Activated CD8-positive, alpha-beta T cell treated with anti-CD3 and anti-CD28 coated beads for 36 hours (primary cell): Measurements from ENCODE around the gene SERPINB6. TPM values are rescaled to one million over a fixed set of nuclear protein-coding genes. Genes with fewer than 3 reads are reported as not detected.

ENCODE experiments used
- ATAC-seq: fragments of 200-7000 bp; cut with Tn5 transposase; one replicate; pipeline ENCODE4 v1.10.0; 2021; ENCODE audit warnings: mild to moderate bottlenecking, moderate library complexity
- CTCF ChIA-PET: fragments of 350-600 bp; sonication (Branson Sonifier 250); formaldehyde crosslinking; loops from one replicate; lab custom pipeline; 2021; ENCODE audit warnings: antibody characterized with exemption; lab: Charles Lee
- POLR2A ChIA-PET: fragments of 350-600 bp; sonication (Branson Sonifier 250); formaldehyde crosslinking; loops from one replicate; lab custom pipeline; 2021; ENCODE audit warnings: antibody characterized with exemption; lab: Charles Lee
- DNase-seq: peaks from one replicate; pipeline ENCODE4 v3.0.0-alpha.2; 2020
- H3K27ac Mint-ChIP-seq: one replicate; pipeline ENCODE4 v1.8.0; 2021; ENCODE audit warnings: mild to moderate bottlenecking, mixed read lengths
- H3K27me3 Mint-ChIP-seq: one replicate; pipeline ENCODE4 v1.8.0; 2021; ENCODE audit warnings: mixed read lengths
- H3K36me3 Mint-ChIP-seq: one replicate; pipeline ENCODE4 v1.8.0; 2021; ENCODE audit warnings: low read depth, mixed read lengths
- H3K4me1 Mint-ChIP-seq: one replicate; pipeline ENCODE4 v1.8.0; 2021; ENCODE audit warnings: low read depth, mixed read lengths
- H3K4me3 Mint-ChIP-seq: one replicate; pipeline ENCODE4 v1.8.0; 2021; ENCODE audit warnings: mild to moderate bottlenecking, moderate library complexity, mixed read lengths
- H3K9me3 Mint-ChIP-seq: one replicate; pipeline ENCODE4 v1.8.0; 2021; ENCODE audit warnings: mixed read lengths
- intact Hi-C: fragments of 100-400 bp; cut with micrococcal nuclease; formaldehyde crosslinking; loops from one replicate; pipeline ENCODE4 v1.10.0; 2022
- total RNA-seq, 2 experiments: library from RNA; stranded (reverse); gene quantifications; one replicate each; pipeline ENCODE4 v1.2.3, GENCODE V29; 2021
- TF ChIP-seq, protein P1 (sequence below): fragments of 200-600 bp; IDR thresholded peaks from one replicate; pipeline ENCODE4 v1.8.0; 2022; ENCODE audit warnings: antibody characterized with exemption, mild to moderate bottlenecking

The SERPINB6 gene
- total RNA-seq, 2 experiments from 2014 or later = 52.2 to 53.8 TPM

DNA sequence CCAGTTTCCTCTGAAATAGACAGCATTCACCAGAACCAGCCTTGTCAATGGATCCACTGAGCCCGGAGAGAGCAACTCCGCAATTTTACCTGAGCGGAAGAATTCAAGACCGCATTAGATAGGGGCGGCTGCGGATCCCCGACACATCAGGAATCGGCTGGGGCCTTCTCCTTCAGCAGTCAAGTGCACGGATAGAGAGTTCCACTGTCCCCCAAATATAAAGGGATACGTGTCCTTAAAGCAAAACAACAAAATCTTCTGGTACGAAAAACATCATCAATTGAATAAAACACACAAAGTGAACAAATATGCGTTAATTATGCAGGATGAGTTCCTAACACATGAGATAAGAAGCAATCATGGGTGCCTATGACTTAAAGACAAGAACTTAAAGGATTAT, 18.3 kb downstream of the SERPINB6 start:
- POLR2A ChIA-PET = interaction anchor here (1.2 to 1.6 kb wide), 3 partner anchors 8 to 106 kb away, joined by 3 to 9 read pairs (median 4); no protein-coding TSS in a partner anchor
- intact Hi-C loops = no loop called here

DNA sequence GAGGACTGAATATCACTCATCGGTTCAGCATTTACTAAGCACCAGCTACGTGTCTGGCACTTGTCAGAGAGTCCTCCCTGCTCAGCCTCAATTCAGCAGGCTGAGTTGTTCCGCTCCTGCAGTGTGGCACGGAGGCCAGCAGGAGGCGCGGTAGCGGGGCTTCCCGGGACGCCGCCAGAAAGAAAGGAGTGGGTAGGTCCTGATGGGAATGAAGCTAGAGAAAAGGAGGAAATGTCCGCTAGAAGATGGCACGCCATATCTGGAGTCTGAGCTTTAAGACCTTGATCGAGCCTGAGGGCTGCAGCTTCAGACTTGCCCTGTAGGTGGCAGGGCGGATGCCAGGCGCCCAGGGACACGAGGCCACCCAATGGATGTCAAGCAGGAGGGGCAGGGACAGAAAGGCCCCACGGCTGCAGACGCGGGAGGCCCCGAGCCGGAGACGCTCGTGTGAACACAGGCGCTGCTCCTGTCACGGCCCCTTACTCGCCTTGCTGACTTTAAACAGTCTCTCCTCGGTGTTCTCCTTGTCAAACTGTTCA, 18.7 kb downstream of the SERPINB6 start:
- Mint-ChIP-seq H3K4me3 (peak overlapping the region; percentile 44), H3K9me3 (no peaks in the 10 kb centered on the region), H3K4me1 (peaks cover 13% of the 10 kb centered on the region), H3K36me3 (peaks cover 33% of the 10 kb centered on the region), H3K27ac (peak overlapping the region; percentile 68), H3K27me3 (no peaks in the 10 kb centered on the region)
- ChIA-PET POLR2A (interaction anchor here (0.8 to 1.6 kb wide), 5 partner anchors 8 to 106 kb away, joined by 3 to 9 read pairs (median 3); no protein-coding TSS in a partner anchor), CTCF (interaction anchor here (0.6 to 5.3 kb wide), 43 partner anchors 8 to 202 kb away, joined by 3 to 85 read pairs (median 5); partner anchors contain the start of genes MYLK4, SERPINB1 and SERPINB6)
- intact Hi-C loops = no loop called here
- ATAC-seq = peak; percentile 97
- TF ChIP-seq, protein P1, sequence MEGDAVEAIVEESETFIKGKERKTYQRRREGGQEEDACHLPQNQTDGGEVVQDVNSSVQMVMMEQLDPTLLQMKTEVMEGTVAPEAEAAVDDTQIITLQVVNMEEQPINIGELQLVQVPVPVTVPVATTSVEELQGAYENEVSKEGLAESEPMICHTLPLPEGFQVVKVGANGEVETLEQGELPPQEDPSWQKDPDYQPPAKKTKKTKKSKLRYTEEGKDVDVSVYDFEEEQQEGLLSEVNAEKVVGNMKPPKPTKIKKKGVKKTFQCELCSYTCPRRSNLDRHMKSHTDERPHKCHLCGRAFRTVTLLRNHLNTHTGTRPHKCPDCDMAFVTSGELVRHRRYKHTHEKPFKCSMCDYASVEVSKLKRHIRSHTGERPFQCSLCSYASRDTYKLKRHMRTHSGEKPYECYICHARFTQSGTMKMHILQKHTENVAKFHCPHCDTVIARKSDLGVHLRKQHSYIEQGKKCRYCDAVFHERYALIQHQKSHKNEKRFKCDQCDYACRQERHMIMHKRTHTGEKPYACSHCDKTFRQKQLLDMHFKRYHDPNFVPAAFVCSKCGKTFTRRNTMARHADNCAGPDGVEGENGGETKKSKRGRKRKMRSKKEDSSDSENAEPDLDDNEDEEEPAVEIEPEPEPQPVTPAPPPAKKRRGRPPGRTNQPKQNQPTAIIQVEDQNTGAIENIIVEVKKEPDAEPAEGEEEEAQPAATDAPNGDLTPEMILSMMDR = peak; percentile 99
- DNase-seq = peak; percentile 77

More for the DNA sequence above, 18.3 kb downstream of the SERPINB6 start:
- Mint-ChIP-seq H3K4me1 (peaks cover 13% of the 10 kb centered on the region), H3K27ac (no peak overlapping the region), H3K36me3 (peaks cover 31% of the 10 kb centered on the region), H3K9me3 (no peaks in the 10 kb centered on the region), H3K27me3 (no peaks in the 10 kb centered on the region), H3K4me3 (no peak overlapping the region)
- DNase-seq = no peak
- CTCF ChIA-PET = interaction anchor here (0.6 to 5.3 kb wide), 32 partner anchors 8 to 180 kb away, joined by 3 to 85 read pairs (median 6); partner anchors contain the start of genes SERPINB1 and SERPINB6
- ATAC-seq = no peak
- TF ChIP-seq, protein P1 = no peak

DNA sequence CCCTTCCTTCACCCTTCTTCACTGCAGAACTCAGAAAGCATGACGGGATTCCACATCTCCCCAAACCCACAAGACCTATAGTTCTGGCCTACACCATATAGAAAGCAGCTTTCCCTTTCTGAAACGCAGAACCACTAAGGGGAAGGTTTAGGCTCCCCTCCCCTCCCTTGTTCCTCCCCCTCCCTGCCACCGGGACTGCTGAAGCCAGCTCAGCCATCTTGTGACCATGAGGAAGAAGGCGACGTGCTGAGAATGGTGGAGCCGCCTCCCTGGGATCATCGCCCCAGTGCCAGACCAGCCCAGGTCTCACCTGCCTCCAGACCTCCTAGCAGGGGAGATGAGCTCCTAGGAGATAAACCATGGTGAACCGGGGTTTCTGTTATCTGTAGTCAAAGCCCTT, 19.6 kb downstream of the SERPINB6 start:
- peaks cover 38% of the 10 kb centered on the region for H3K36me3 Mint-ChIP-seq
- peak overlapping the region; percentile 38 for H3K27ac Mint-ChIP-seq
- DNase-seq (no peak), ATAC-seq (no peak)
- no peaks in the 10 kb centered on the region for H3K27me3 Mint-ChIP-seq
- peaks cover 18% of the 10 kb centered on the region for H3K4me1 Mint-ChIP-seq
- ChIA-PET POLR2A (interaction anchor here (0.8 to 1.6 kb wide), 6 partner anchors 7 to 105 kb away, joined by 3 to 9 read pairs (median 4); no protein-coding TSS in a partner anchor), CTCF (interaction anchor here (0.7 to 5.3 kb wide), 39 partner anchors 9 to 201 kb away, joined by 3 to 85 read pairs (median 5); partner anchors contain the start of genes MYLK4, SERPINB1 and SERPINB6)
- H3K9me3 Mint-ChIP-seq = no peaks in the 10 kb centered on the region
- intact Hi-C loops = no loop called here
- no peak overlapping the region for H3K4me3 Mint-ChIP-seq
- TF ChIP-seq, protein P1 = no peak

DNA sequence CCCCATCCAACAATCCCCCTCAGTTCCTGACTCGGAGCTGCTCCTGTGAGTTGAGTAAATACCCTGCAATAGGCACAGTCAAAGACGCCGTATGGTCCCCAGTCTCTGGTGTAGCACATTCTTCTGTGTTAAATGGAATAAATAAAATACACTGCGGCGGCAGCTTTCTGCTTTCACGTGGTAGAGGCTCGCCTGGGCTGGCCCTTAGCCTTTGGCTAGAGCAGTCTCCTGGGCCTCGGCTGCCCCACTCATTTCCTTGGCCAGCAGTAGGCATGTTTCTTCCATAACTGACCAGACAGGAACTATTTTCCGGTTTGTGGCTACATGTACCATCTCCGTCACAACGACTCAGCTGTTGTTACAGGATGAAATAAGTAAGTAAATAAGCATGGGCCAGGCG, 20.7 kb downstream of the SERPINB6 start:
- intact Hi-C loops = no loop called here
- POLR2A ChIA-PET = interaction anchor here (0.5 to 1.3 kb wide), 2 partner anchors 10 to 18 kb away, joined by 3 to 6 read pairs; no protein-coding TSS in a partner anchor
- ATAC-seq (no peak), DNase-seq (no peak)
- CTCF ChIA-PET = interaction anchor here (0.9 to 5.3 kb wide), 5 partner anchors 16 to 111 kb away, joined by 3 to 85 read pairs (median 3); no protein-coding TSS in a partner anchor
- TF ChIP-seq, protein P1 = no peak
- H3K4me1 Mint-ChIP-seq = peaks cover 18% of the 10 kb centered on the region
- H3K4me3 Mint-ChIP-seq = no peak overlapping the region
- H3K27me3 Mint-ChIP-seq = no peaks in the 10 kb centered on the region
- peaks cover 37% of the 10 kb centered on the region for H3K36me3 Mint-ChIP-seq
- no peak overlapping the region for H3K27ac Mint-ChIP-seq
- no peaks in the 10 kb centered on the region for H3K9me3 Mint-ChIP-seq
